HFFc6 (cell line): ENCODE measurements around the gene BRD3. TPM values are rescaled to one million over a fixed set of nuclear protein-coding genes. Genes with fewer than 3 reads are reported as not detected.
A peak's percentile ranks its signal among the peaks of the same experiment; 100 is the strongest.

Experiments
- DNase-seq: peaks from one replicate; pipeline ENCODE4 v3.0.0-alpha.2; 2018
- H3K27ac Mint-ChIP-seq: 2 replicates; pipeline ENCODE4 v1.8.0; 2020; ENCODE audit warnings: mild to moderate bottlenecking, mixed read lengths
- H3K27me3 Mint-ChIP-seq: 2 replicates; pipeline ENCODE4 v1.8.0; 2021; ENCODE audit warnings: mild to moderate bottlenecking, moderate library complexity, mixed read lengths; ENCODE audit not compliant: insufficient read depth
- H3K36me3 Mint-ChIP-seq: 2 replicates; pipeline ENCODE4 v1.8.0; 2021; ENCODE audit warnings: low read depth, mixed read lengths
- H3K4me1 Mint-ChIP-seq: 2 replicates; pipeline ENCODE4 v1.8.0; 2020; ENCODE audit warnings: low read depth, mixed read lengths
- H3K4me3 Mint-ChIP-seq: 2 replicates; pipeline ENCODE4 v1.8.0; 2020; ENCODE audit warnings: mild to moderate bottlenecking, moderate library complexity, mixed read lengths
- H3K9me3 Mint-ChIP-seq: 2 replicates; pipeline ENCODE4 v1.8.0; 2020; ENCODE audit warnings: mild to moderate bottlenecking, mixed read lengths
- total RNA-seq, 6 experiments: library from RNA; stranded (reverse); fragmentation: NEBNext Ultra II Directional; extraction: Animal tissue kit (Norgen Biotek cat#: 25700); gene quantifications; 2 replicates in 1 of 6; 3 replicates in 5 of 6; pipeline ENCODE4 v1.2.3, GENCODE V29; 2021
- TF ChIP-seq, protein P1 (sequence below): fragments of 200-600 bp; sonication (generic); IDR thresholded peaks from 2 replicates; pipeline ENCODE4 v1.5.0; 2021; ENCODE audit warnings: antibody characterized with exemption, mild to moderate bottlenecking

Gene BRD3
- total RNA-seq, 6 experiments from 2014 or later, result 17.1 to 20.9 (median 18.6) TPM

DNA sequence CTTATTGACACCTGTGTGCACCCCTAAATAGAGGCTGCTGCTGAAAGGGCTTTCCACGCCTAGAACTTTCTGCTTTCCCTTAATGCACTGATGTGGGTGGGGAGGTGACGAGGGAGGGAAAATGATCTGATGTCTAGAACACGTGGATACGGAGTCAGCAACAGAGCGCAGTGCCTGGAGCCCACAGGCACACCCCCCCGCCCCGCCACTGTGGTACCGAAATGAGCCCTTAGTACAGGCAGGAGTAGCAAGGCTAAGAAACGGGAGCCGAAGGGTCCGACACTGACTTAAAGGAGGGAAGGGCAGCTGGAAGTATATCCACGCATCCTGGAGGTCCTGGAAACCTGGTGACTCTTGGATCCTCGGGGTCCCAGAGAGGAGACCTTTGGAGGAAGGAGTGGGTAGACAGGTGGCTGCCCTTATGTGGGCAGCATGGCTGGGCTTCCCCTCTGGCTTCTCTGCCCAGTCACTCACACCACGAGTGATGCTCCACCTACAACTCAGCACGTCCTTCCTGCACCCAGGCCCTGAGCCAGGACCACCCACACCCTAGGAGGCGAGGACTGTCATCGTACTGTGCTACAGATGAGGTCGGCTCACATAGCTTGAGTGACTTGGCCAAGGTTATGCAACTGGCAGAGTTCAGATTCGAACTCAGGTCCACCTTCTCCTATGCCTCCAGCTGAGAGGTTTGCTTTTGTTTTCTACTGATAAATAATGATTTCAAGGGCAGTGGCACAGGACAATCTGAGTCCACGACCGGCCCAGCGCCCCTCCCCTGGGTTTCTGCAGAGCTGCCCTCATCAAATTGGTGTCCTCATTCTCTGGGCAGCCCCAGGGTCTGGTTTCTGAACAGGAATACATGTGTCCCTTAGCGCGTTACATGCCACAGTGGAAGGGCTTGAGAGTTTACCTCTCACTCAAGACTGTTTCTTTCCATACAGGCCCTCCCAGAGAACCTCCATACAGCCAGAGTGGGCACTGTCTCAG, 71.0 kb downstream of the BRD3 start:
- Mint-ChIP-seq H3K4me1 (peaks cover 14% of the 10 kb centered on the region), H3K4me3 (no peak overlapping the region), H3K27ac (no peak overlapping the region), H3K9me3 (no peaks in the 10 kb centered on the region), H3K27me3 (peaks cover 5% of the 10 kb centered on the region), H3K36me3 (no peaks in the 10 kb centered on the region)
- TF ChIP-seq, protein P1, sequence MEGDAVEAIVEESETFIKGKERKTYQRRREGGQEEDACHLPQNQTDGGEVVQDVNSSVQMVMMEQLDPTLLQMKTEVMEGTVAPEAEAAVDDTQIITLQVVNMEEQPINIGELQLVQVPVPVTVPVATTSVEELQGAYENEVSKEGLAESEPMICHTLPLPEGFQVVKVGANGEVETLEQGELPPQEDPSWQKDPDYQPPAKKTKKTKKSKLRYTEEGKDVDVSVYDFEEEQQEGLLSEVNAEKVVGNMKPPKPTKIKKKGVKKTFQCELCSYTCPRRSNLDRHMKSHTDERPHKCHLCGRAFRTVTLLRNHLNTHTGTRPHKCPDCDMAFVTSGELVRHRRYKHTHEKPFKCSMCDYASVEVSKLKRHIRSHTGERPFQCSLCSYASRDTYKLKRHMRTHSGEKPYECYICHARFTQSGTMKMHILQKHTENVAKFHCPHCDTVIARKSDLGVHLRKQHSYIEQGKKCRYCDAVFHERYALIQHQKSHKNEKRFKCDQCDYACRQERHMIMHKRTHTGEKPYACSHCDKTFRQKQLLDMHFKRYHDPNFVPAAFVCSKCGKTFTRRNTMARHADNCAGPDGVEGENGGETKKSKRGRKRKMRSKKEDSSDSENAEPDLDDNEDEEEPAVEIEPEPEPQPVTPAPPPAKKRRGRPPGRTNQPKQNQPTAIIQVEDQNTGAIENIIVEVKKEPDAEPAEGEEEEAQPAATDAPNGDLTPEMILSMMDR, result no peak
- no peak for DNase-seq

DNA sequence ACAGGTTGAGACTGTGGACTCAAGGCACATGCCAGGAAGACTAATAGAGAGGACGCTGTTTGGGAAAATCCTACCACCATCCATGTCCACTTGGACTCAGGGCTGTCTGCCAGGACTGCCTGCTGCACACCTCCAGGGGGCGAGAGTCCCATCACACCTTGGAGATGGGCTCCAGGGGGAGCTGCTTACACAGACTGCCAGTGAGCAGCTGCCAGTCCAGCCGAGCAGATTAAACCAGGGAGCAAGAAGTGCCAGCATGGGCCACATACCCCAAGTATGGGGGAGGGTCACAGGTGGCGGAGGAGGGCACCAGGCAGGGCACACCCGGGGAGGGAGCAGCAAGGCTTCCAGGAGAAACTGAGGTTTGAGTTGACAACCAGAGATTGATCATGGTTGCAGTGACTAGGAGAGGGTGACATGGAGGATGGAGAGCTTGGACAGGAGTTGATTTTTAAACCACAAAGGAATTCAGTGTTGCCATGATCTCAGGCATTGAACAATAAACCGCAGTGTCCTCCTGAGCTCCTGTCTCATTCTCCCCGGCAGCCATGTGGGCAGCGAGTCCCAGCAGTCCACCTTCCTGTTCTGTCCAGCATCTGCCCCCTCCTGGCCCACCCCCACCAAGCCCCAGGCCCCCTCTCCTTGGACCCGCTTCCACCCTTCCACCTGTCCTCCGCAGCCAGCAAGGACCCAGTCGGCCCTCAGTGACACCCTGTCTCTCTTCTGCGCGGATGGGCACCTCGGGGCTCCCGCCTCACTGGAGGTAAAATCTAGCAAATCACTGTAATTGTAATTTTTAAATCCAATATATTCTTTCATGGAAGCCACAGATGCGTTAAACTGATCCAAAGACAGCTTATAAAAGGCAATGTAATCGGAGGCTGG, 72.6 kb downstream of the BRD3 start:
- H3K27ac Mint-ChIP-seq, result no peak overlapping the region
- H3K36me3 Mint-ChIP-seq, result no peaks in the 10 kb centered on the region
- no peak overlapping the region for H3K4me3 Mint-ChIP-seq
- H3K27me3 Mint-ChIP-seq, result no peaks in the 10 kb centered on the region; the same call in none of the 2 replicates
- DNase-seq, result no peak
- H3K9me3 Mint-ChIP-seq, result no peaks in the 10 kb centered on the region
- peaks cover 14% of the 10 kb centered on the region for H3K4me1 Mint-ChIP-seq
- TF ChIP-seq, protein P1, result no peak

DNA sequence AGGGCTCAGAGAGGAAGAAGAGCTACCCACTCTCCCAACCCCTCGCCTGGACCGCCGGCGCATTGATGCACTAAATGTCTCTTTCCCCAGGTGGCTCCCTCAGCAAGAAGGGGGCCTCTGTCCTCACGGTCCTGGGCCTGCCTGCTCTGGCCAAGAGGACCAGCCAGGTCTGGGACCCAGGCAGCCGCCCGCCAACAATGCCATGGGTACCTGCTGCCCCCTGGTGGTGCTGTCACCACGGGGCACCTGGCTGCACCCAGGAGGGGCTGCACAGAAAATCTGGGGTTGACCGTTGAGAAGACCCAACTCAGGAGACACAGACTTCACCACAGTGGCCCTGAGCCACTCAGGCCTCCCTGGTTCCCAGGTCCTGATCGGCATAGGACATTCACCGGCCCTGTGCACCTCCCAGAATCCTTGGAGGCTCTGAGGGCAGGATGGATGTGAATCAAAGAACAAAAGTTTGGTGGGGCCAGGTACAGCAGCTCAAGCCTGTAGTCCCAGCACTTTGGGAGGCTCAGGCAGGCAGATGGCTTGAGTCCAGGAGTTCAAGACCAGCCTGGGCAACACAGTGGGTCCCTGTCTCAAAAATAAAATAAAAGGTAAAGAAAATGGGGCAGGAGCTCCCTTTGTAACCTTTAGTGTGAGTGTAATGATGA, 73.3 kb downstream of the BRD3 start:
- H3K27ac Mint-ChIP-seq, result no peak overlapping the region

DNA sequence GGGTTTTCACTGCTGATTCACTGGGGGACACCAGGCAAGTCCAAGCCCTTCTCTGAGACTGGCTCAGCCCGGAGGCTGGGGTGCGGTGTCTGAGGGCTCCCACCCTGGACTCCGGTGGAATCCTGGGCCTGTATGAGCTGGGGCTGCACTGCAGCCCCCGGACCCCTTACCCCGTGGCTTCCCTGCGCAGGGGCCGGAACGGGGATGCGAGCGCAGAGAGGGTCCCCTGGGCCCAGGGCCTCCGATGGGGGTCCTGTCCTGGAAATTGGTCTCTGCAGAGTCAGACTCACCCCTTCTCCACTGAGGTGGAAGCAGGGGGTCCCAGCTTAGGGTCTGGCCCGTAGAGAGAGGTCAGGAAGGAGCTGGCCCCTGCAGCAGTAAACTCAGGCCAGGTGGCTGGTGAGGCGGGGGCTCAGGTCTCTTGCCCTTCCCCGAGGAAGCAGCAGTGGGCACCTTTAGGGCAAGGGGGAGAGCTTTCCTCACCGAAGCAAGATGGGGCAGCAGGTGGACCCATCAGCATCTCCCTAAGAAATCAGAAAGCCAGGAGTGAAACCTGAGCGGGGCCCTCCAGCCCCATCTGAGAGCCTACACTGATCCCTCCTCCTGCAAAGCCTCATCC, 74.1 kb downstream of the BRD3 start:
- TF ChIP-seq, protein P1, result no peak
- H3K27ac Mint-ChIP-seq, result peak overlapping the region; percentile 83
- no peaks in the 10 kb centered on the region; the same call in 1 of the 2 replicates for H3K27me3 Mint-ChIP-seq
- peaks cover 14% of the 10 kb centered on the region for H3K4me1 Mint-ChIP-seq
- peak overlapping the region; percentile 82 for H3K4me3 Mint-ChIP-seq
- DNase-seq, result no peak
- no peaks in the 10 kb centered on the region for H3K9me3 Mint-ChIP-seq
- no peaks in the 10 kb centered on the region for H3K36me3 Mint-ChIP-seq

More for the DNA sequence above, 73.3 kb downstream of the BRD3 start:
- DNase-seq, result peak; percentile 42
- H3K4me3 Mint-ChIP-seq, result peak overlapping the region; percentile 39
- no peaks in the 10 kb centered on the region; the same call in 1 of the 2 replicates for H3K27me3 Mint-ChIP-seq
- H3K36me3 Mint-ChIP-seq, result no peaks in the 10 kb centered on the region
- H3K4me1 Mint-ChIP-seq, result peaks cover 14% of the 10 kb centered on the region
- TF ChIP-seq, protein P1, result peak; percentile 97
- no peaks in the 10 kb centered on the region for H3K9me3 Mint-ChIP-seq
